Mesenchymal stem cell (in vitro differentiated cells and primary cell): ENCODE measurements around the gene BTBD7.

Experiments used
- DNase-seq: peaks from one replicate; pipeline ENCODE4 v3.0.0-alpha.2; 2013
- H2AFZ ChIP-seq: one replicate; pipeline ENCODE4 v1.6.1; 2013; ENCODE audit warnings: low read depth, mild to moderate bottlenecking, control low read depth, inconsistent platforms, low read length, moderate library complexity
- H2AK5ac ChIP-seq: 2 replicates; pipeline ENCODE4 v1.6.1; 2013; ENCODE audit warnings: low read length, moderate library complexity, mild to moderate bottlenecking, inconsistent platforms; ENCODE audit not compliant: severe bottlenecking
- H2BK120ac ChIP-seq: one replicate; pipeline ENCODE4 v1.6.1; 2013; ENCODE audit warnings: low read depth, mild to moderate bottlenecking, inconsistent platforms, low read length, moderate library complexity
- H2BK12ac ChIP-seq, 2 experiments: one replicate each; pipeline ENCODE4 v1.6.1; 2013; ENCODE audit warnings: inconsistent platforms in 2 of 2, low read length in 2 of 2, mild to moderate bottlenecking in 2 of 2, moderate library complexity in 2 of 2, control low read depth in 1 of 2
- H2BK15ac ChIP-seq: one replicate; pipeline ENCODE4 v1.6.1; 2013; ENCODE audit warnings: mild to moderate bottlenecking, low read depth, inconsistent platforms; ENCODE audit not compliant: poor library complexity, severe bottlenecking
- H2BK5ac ChIP-seq: 2 replicates; pipeline ENCODE4 v1.6.1; 2013; ENCODE audit warnings: low read depth, mild to moderate bottlenecking, low read length, control low read depth, inconsistent platforms; ENCODE audit not compliant: poor library complexity, severe bottlenecking
- H3K14ac ChIP-seq, 2 experiments: one replicate each; pipeline ENCODE4 v1.6.1; 2013; ENCODE audit warnings: inconsistent platforms in 2 of 2, low read length in 2 of 2, control low read depth in 1 of 2, mild to moderate bottlenecking in 1 of 2, moderate library complexity in 1 of 2
- H3K18ac ChIP-seq, 2 experiments: one replicate each; pipeline ENCODE4 v1.6.1; 2013; ENCODE audit warnings: inconsistent platforms in 2 of 2, low read length in 2 of 2, control low read depth in 1 of 2, low read depth in 1 of 2, mild to moderate bottlenecking in 1 of 2
- H3K23ac ChIP-seq, 2 experiments: one replicate each; pipeline ENCODE4 v1.6.1; 2013; ENCODE audit warnings: inconsistent platforms in 2 of 2, low read length in 2 of 2, mild to moderate bottlenecking in 2 of 2, moderate library complexity in 2 of 2, control low read depth in 1 of 2
- H3K27ac ChIP-seq: 2 replicates; pipeline ENCODE4 v1.5.1; 2013; ENCODE audit warnings: mild to moderate bottlenecking, moderate library complexity, low read length, control low read depth, inconsistent platforms; ENCODE audit not compliant: poor library complexity, severe bottlenecking
- H3K27me3 ChIP-seq, 2 experiments: 2 replicates each; pipeline versions ENCODE4 v1.6.1 to v1.7.0; 2013; ENCODE audit warnings: low read length in 2 of 2, mild to moderate bottlenecking in 2 of 2, moderate library complexity in 2 of 2, control low read depth in 1 of 2, inconsistent platforms in 1 of 2; ENCODE audit not compliant: control insufficient read depth in 1 of 2, insufficient read depth in 1 of 2
- H3K36me3 ChIP-seq, 2 experiments: 2 replicates each; pipeline versions ENCODE4 v1.6.1 to v1.7.0; 2013; ENCODE audit warnings: low read length in 2 of 2, control low read depth in 1 of 2, inconsistent platforms in 1 of 2, low read depth in 1 of 2, mild to moderate bottlenecking in 1 of 2; ENCODE audit not compliant: insufficient read depth in 2 of 2, control insufficient read depth in 1 of 2
- H3K4ac ChIP-seq, 2 experiments: one replicate each; pipeline ENCODE4 v1.6.1; 2013; ENCODE audit warnings: inconsistent platforms in 2 of 2, low read length in 2 of 2, mild to moderate bottlenecking in 2 of 2, moderate library complexity in 2 of 2, control low read depth in 1 of 2, low read depth in 1 of 2
- H3K4me1 ChIP-seq: 2 replicates; pipeline ENCODE4 v1.6.1; 2013; ENCODE audit warnings: low read depth, low read length, control low read depth; ENCODE audit not compliant: control insufficient read depth, insufficient read depth
- H3K4me2 ChIP-seq: 2 replicates; pipeline ENCODE4 v1.6.1; 2013; ENCODE audit warnings: low read length, mild to moderate bottlenecking, inconsistent platforms; ENCODE audit not compliant: poor library complexity, severe bottlenecking
- H3K4me3 ChIP-seq, 2 experiments: 2 replicates each; pipeline versions ENCODE4 v1.5.1 to v1.7.0; 2013; ENCODE audit warnings: low read length in 2 of 2, mild to moderate bottlenecking in 2 of 2, control low read depth in 1 of 2, low read depth in 1 of 2; ENCODE audit not compliant: insufficient read depth in 1 of 2
- H3K79me1 ChIP-seq: replicated peaks from 2 replicates; pipeline ENCODE4 v1.6.1; 2013; ENCODE audit warnings: mild to moderate bottlenecking, control low read depth, low read length, inconsistent platforms; ENCODE audit not compliant: poor library complexity, severe bottlenecking
- H3K9ac ChIP-seq: 2 replicates; pipeline ENCODE4 v1.7.0; 2013; ENCODE audit warnings: mild to moderate bottlenecking, low read length, moderate library complexity
- H3K9me3 ChIP-seq: 2 replicates; pipeline ENCODE4 v1.7.0; 2013; ENCODE audit warnings: mild to moderate bottlenecking, low read length; ENCODE audit not compliant: control insufficient read depth
- H4K8ac ChIP-seq: one replicate; pipeline ENCODE4 v1.6.1; 2013; ENCODE audit warnings: inconsistent platforms, mild to moderate bottlenecking, low read length, moderate library complexity
- H4K91ac ChIP-seq: one replicate; pipeline ENCODE4 v1.6.1; 2013; ENCODE audit warnings: mild to moderate bottlenecking, low read length, inconsistent platforms
- WGBS: methylation state at CpG from one replicate; pipeline ENCODE4 v1.1.7; 2013; ENCODE audit warnings: mixed read lengths; 5-methylcytosine and 5-hydroxymethylcytosine counted together

Gene BTBD7

GRCh38 chr14:93328546-93328945 is 4.3 kb downstream of the BTBD7 start:
- Histone ChIP-seq H2BK120ac (no peak overlapping the region), H2AFZ (no peak overlapping the region), H3K4me1 (peaks cover 7% of the 10 kb centered on the region), H3K9me3 (no peaks in the 10 kb centered on the region), H3K27me3 (no peaks in the 10 kb centered on the region), H2BK15ac (no peak overlapping the region), H2BK5ac (no peak overlapping the region), H3K4ac (no peak overlapping the region), H2BK12ac (no peak overlapping the region), H3K4me3 (no peak overlapping the region), H3K18ac (no peak overlapping the region), H3K9ac (no peak overlapping the region), H3K36me3 (peaks cover 6 to 7% of the 10 kb centered on the region in 2 experiments), H2AK5ac (peak overlapping the region; percentile 61), H3K79me1 (no peaks in the 10 kb centered on the region), H3K23ac (no peak overlapping the region), H3K14ac (no peak overlapping the region), H3K27ac (no peak overlapping the region), H4K8ac (no peak overlapping the region), H3K4me2 (no peak overlapping the region), H4K91ac (no peak overlapping the region)
- DNase-seq = no peak
- 97% methylated on average over 5 of the region's 6 CpGs for WGBS

- Histone ChIP-seq H4K91ac (no peak overlapping the region), H2BK12ac (no peak overlapping the region), H3K4ac (no peak overlapping the region), H3K4me3 (no peak overlapping the region), H3K14ac (no peak overlapping the region), H4K8ac (peak overlapping the region; percentile 27), H3K79me1 (no peaks in the 10 kb centered on the region), H3K4me1 (peaks cover 9% of the 10 kb centered on the region), H3K27ac (no peak overlapping the region), H2AFZ (no peak overlapping the region), H2AK5ac (no peak overlapping the region), H3K27me3 (no peaks in the 10 kb centered on the region), H3K9ac (no peak overlapping the region), H3K18ac (no peak overlapping the region), H3K9me3 (no peaks in the 10 kb centered on the region), H2BK5ac (no peak overlapping the region), H3K36me3 (peaks cover 6 to 7% of the 10 kb centered on the region in 2 experiments), H2BK15ac (no peak overlapping the region), H3K4me2 (no peak overlapping the region), H3K23ac (no peak overlapping the region), H2BK120ac (no peak overlapping the region)
- 97% methylated on average over 5 of the region's 5 CpGs for WGBS
- no peak for DNase-seq
These were observed 6.6 kb downstream of the BTBD7 start for GRCh38 chr14:93326196-93326595.

- Histone ChIP-seq H2BK5ac (no peak overlapping the region), H2AFZ (no peak overlapping the region), H4K91ac (no peak overlapping the region), H3K14ac (no peak overlapping the region), H3K23ac (no peak overlapping the region), H4K8ac (no peak overlapping the region), H3K4me2 (no peak overlapping the region), H3K36me3 (peaks cover 6 to 7% of the 10 kb centered on the region in 2 experiments), H2BK120ac (no peak overlapping the region), H3K27ac (no peak overlapping the region), H2BK15ac (no peak overlapping the region), H2BK12ac (no peak overlapping the region), H3K27me3 (no peaks in the 10 kb centered on the region), H3K18ac (no peak overlapping the region), H3K4me3 (no peak overlapping the region), H3K9ac (no peak overlapping the region), H3K79me1 (no peaks in the 10 kb centered on the region), H3K4ac (no peak overlapping the region), H3K4me1 (peaks cover 12% of the 10 kb centered on the region), H2AK5ac (no peak overlapping the region), H3K9me3 (no peaks in the 10 kb centered on the region)
- 95% methylated on average over 1 of the region's 4 CpGs for WGBS
- no peak for DNase-seq
These were observed 9.1 kb downstream of the BTBD7 start for GRCh38 chr14:93323600-93324174.

- H3K4me2 ChIP-seq = no peak overlapping the region
- no peak overlapping the region for H2BK5ac ChIP-seq
These were observed 9.8 kb downstream of the BTBD7 start for GRCh38 chr14:93322929-93323599.

More at GRCh38 chr14:93322929-93323599, 9.8 kb downstream of the BTBD7 start:
- Histone ChIP-seq H2BK120ac (no peak overlapping the region), H2BK15ac (no peak overlapping the region), H4K8ac (peak overlapping the region; percentile 86), H3K79me1 (no peaks in the 10 kb centered on the region), H2BK12ac (no peak overlapping the region), H3K9me3 (no peaks in the 10 kb centered on the region), H3K36me3 (peaks cover 6 to 7% of the 10 kb centered on the region in 2 experiments), H3K27ac (no peak overlapping the region), H3K23ac (no peak overlapping the region), H2AFZ (no peak overlapping the region), H3K18ac (no peak overlapping the region), H3K27me3 (no peaks in the 10 kb centered on the region), H3K4me1 (peaks cover 10% of the 10 kb centered on the region), H3K14ac (no peak overlapping the region), H3K4ac (peak overlapping the region in 1 of 2 experiments; percentile 43), H2AK5ac (no peak overlapping the region), H3K4me3 (no peak overlapping the region), H4K91ac (no peak overlapping the region), H3K9ac (no peak overlapping the region)
- DNase-seq = no peak
- 97% methylated on average over 3 of the region's 5 CpGs for WGBS
